Muscle of leg (tissue), 11 donors: ENCODE data around the gene ZNF668. TPM values are rescaled to one million over a fixed set of nuclear protein-coding genes. Genes with fewer than 3 reads are reported as not detected.
"Not testable (repeated sequence)": the region's sequence is repeated elsewhere in the genome, so short reads cannot be mapped to it uniquely, and the experiment has no call there.

Experiments used
- DNase-seq: peaks from one replicate; pipeline ENCODE4 v3.0.0; 2013
- H3K27ac ChIP-seq: one replicate; pipeline ENCODE4 v1.5.1; 2013; ENCODE audit warnings: mild to moderate bottlenecking, low read length, control low read depth
- H3K27me3 ChIP-seq: one replicate; pipeline ENCODE4 v1.6.1; 2013; ENCODE audit warnings: low read length; ENCODE audit not compliant: control insufficient read depth, insufficient read depth
- H3K36me3 ChIP-seq: one replicate; pipeline ENCODE4 v1.6.1; 2013; ENCODE audit warnings: low read length; ENCODE audit not compliant: control insufficient read depth, insufficient read depth
- H3K4me1 ChIP-seq: one replicate; pipeline ENCODE4 v1.6.1; 2013; ENCODE audit warnings: low read length; ENCODE audit not compliant: control insufficient read depth, insufficient read depth
- H3K4me3 ChIP-seq: one replicate; pipeline ENCODE4 v1.5.1; 2013; ENCODE audit warnings: low read length, control low read depth
- H3K9me3 ChIP-seq: replicated peaks from 2 replicates; pipeline ENCODE4 v1.6.1; 2013; ENCODE audit warnings: low read depth, low read length; ENCODE audit not compliant: control insufficient read depth
- WGBS: methylation state at CpG from one replicate; pipeline ENCODE4 v1.1.5; 2013; ENCODE audit warnings: missing lambda C conversion rate; ENCODE audit not compliant: insufficient coverage; 5-methylcytosine and 5-hydroxymethylcytosine counted together
- polyA plus RNA-seq, 8 donors: library from polyadenylated mRNA; unstranded; fragments of 120-200 nt; gene quantifications; one replicate each; pipeline versions ENCODE4 v1.2.1 to v1.2.3, GENCODE V29; 2013; ENCODE audit warnings: inconsistent platforms in 1 of 8, low replicate concordance in 1 of 8; ENCODE audit not compliant: insufficient read length in 8 of 8, insufficient read depth in 1 of 8
- total RNA-seq: library from RNA; stranded (reverse); fragments of 120-200 nt; gene quantifications from one replicate; pipeline ENCODE4 v1.2.4, GENCODE V29; 2013

The ZNF668 gene
- total and polyA plus RNA-seq, 9 donors: 4.3 to 12.3 (median 10.5) TPM

GRCh38 chr16:31013292-31013691, 60.7 kb downstream of the ZNF668 start:
- H3K27ac ChIP-seq, H3K4me3 ChIP-seq, DNase-seq, H3K36me3 ChIP-seq, H3K9me3 ChIP-seq: not testable (repeated sequence)
- Histone ChIP-seq H3K4me1 (peaks cover 12% of the 10 kb centered on the region), H3K27me3 (peaks cover 28% of the 10 kb centered on the region)

GRCh38 chr16:31011815-31012214, 62.2 kb downstream of the ZNF668 start:
- peaks cover 12% of the 10 kb centered on the region for H3K4me1 ChIP-seq
- not testable (repeated sequence) for H3K9me3 ChIP-seq, H3K4me3 ChIP-seq, H3K27ac ChIP-seq, DNase-seq, H3K36me3 ChIP-seq
- H3K27me3 ChIP-seq: peaks cover 37% of the 10 kb centered on the region
- 92% methylated on average over 7 of the region's 7 CpGs for WGBS

Other genes with a start within 250 kb of the ZNF668 start
- gene BCL7C, start 180.2 kb downstream of the ZNF668 start, total RNA-seq: 47.6 TPM
- gene BCL7C, start 180.2 kb downstream of the ZNF668 start, polyA plus RNA-seq: 10 to 100 TPM; 29.2 to 41.8 (median 34.8) TPM
- gene CTF1, start 177.6 kb downstream of the ZNF668 start, total RNA-seq: 1.7 TPM
- 10 to 100 TPM in 3 of 8 donors, 1 to 10 TPM in 5; 8.9 to 11.9 (median 9.8) TPM for gene CTF1, start 177.6 kb downstream of the ZNF668 start, polyA plus RNA-seq
- gene FBXL19, start 150.7 kb downstream of the ZNF668 start, total RNA-seq: 6.3 TPM
- 10 to 100 TPM in 7 of 8 donors, 1 to 10 TPM in 1; 8.2 to 17.7 (median 11.8) TPM for gene FBXL19, start 150.7 kb downstream of the ZNF668 start, polyA plus RNA-seq
- gene ORAI3, start 125.2 kb downstream of the ZNF668 start, total RNA-seq: 11.8 TPM
- gene ORAI3, start 125.2 kb downstream of the ZNF668 start, polyA plus RNA-seq: 10 to 100 TPM in 7 of 8 donors, 1 to 10 TPM in 1; 8.9 to 14.0 (median 11.1) TPM
- gene SETD1A, start 116.5 kb downstream of the ZNF668 start, total RNA-seq: 2.7 TPM
- gene SETD1A, start 116.5 kb downstream of the ZNF668 start, polyA plus RNA-seq: 10 to 100 TPM in 7 of 8 donors, 1 to 10 TPM in 1; 9.8 to 16.5 (median 13.1) TPM
- gene HSD3B7, start 89.0 kb downstream of the ZNF668 start, total RNA-seq: 13.7 TPM
- gene HSD3B7, start 89.0 kb downstream of the ZNF668 start, polyA plus RNA-seq: 1 to 10 TPM; 7.3 to 10.0 (median 8.7) TPM
- gene STX1B, start 63.6 kb downstream of the ZNF668 start, total RNA-seq: 0.66 TPM
- 1 to 10 TPM in 7 of 8 donors, under 1 TPM in 1; 0.99 to 2.9 (median 1.6) TPM for gene STX1B, start 63.6 kb downstream of the ZNF668 start, polyA plus RNA-seq
- 25.7 TPM for gene STX4, start 40.7 kb downstream of the ZNF668 start, total RNA-seq
- 10 to 100 TPM; 38.0 to 49.8 (median 43.4) TPM for gene STX4, start 40.7 kb downstream of the ZNF668 start, polyA plus RNA-seq
- gene ZNF646, start 182 bp upstream of the ZNF668 start, total RNA-seq: 8.0 TPM
- 10 to 100 TPM in 3 of 8 donors, 1 to 10 TPM in 5; 7.9 to 11.6 (median 9.8) TPM for gene ZNF646, start 182 bp upstream of the ZNF668 start, polyA plus RNA-seq
- gene PRSS53, start 14.7 kb upstream of the ZNF668 start, total RNA-seq: 11.5 TPM
- 1 to 10 TPM; 1.8 to 6.3 (median 4.4) TPM for gene PRSS53, start 14.7 kb upstream of the ZNF668 start, polyA plus RNA-seq
- gene VKORC1, start 20.6 kb upstream of the ZNF668 start, total RNA-seq: 39.6 TPM
- 10 to 100 TPM; 55.0 to 75.2 (median 63.4) TPM for gene VKORC1, start 20.6 kb upstream of the ZNF668 start, polyA plus RNA-seq
- gene BCKDK, start 34.1 kb upstream of the ZNF668 start, total RNA-seq: 12.7 TPM
- 10 to 100 TPM; 24.8 to 33.3 (median 30.0) TPM for gene BCKDK, start 34.1 kb upstream of the ZNF668 start, polyA plus RNA-seq
- gene KAT8, start 43.4 kb upstream of the ZNF668 start, total RNA-seq: 65.2 TPM
- 10 to 100 TPM; 45.9 to 55.1 (median 52.7) TPM for gene KAT8, start 43.4 kb upstream of the ZNF668 start, polyA plus RNA-seq
- gene PRSS8, start 61.5 kb upstream of the ZNF668 start, total RNA-seq: not detected
- 10 to 100 TPM in 1 of 8 donors, 1 to 10 TPM in 2, under 1 TPM in 4, not detected in 1; 0.14 to 13.1 (median 0.47) TPM for gene PRSS8, start 61.5 kb upstream of the ZNF668 start, polyA plus RNA-seq
- 2.3 TPM for gene PRSS36, start 75.8 kb upstream of the ZNF668 start, total RNA-seq
- 1 to 10 TPM in 6 of 8 donors, under 1 TPM in 2; 0.55 to 2.6 (median 1.6) TPM for gene PRSS36, start 75.8 kb upstream of the ZNF668 start, polyA plus RNA-seq
- gene FUS, start 105.9 kb upstream of the ZNF668 start, total RNA-seq: 35.6 TPM
- gene FUS, start 105.9 kb upstream of the ZNF668 start, polyA plus RNA-seq: 100 to 1,000 TPM; 413 to 585 (median 491) TPM
- gene PYCARD, start 128.5 kb upstream of the ZNF668 start, total RNA-seq: 9.4 TPM
- gene PYCARD, start 128.5 kb upstream of the ZNF668 start, polyA plus RNA-seq: 10 to 100 TPM in 2 of 8 donors, 1 to 10 TPM in 6; 5.9 to 10.9 (median 8.3) TPM
- 55.5 TPM for gene TRIM72, start 139.9 kb upstream of the ZNF668 start, total RNA-seq
- 10 to 100 TPM; 47.7 to 83.0 (median 59.7) TPM for gene TRIM72, start 139.9 kb upstream of the ZNF668 start, polyA plus RNA-seq
- not detected for gene PYDC1, start 142.9 kb upstream of the ZNF668 start, total RNA-seq
- gene PYDC1, start 142.9 kb upstream of the ZNF668 start, polyA plus RNA-seq: 1 to 10 TPM in 2 of 8 donors, under 1 TPM in 5, not detected in 1; 0.37 to 2.0 (median 0.84) TPM
- gene ITGAM, start 185.7 kb upstream of the ZNF668 start, total RNA-seq: 3.4 TPM
- 1 to 10 TPM; 3.0 to 4.5 (median 4.0) TPM for gene ITGAM, start 185.7 kb upstream of the ZNF668 start, polyA plus RNA-seq